ENCODE measurements around the gene TRIM47.

GRCh38 chr17:75875940-75876189 is 2.5 kb downstream of the TRIM47 start:
- no peak for TF ChIP-seq CTCF (conservative IDR thresholded peaks at IDR 0.05; ENCODE audit: low read depth in 2 of 2)
- TF ChIP-seq EZH2 (IDR thresholded peaks at IDR 0.05; ENCODE audit: low read depth, unreplicated experiment) = no peak
- TF ChIP-seq REST (IDR thresholded peaks at IDR 0.05; ENCODE audit: unreplicated experiment) = no peak
- TF ChIP-seq POLR2AphosphoS5 (IDR thresholded peaks at IDR 0.05; ENCODE audit: low read depth) = no peak
- TF ChIP-seq JUNB (IDR thresholded peaks at IDR 0.05; ENCODE audit: unreplicated experiment) = no peak
- no peak for TF ChIP-seq STAT1 (IDR thresholded peaks at IDR 0.05; ENCODE audit: unreplicated experiment)

Measured in GM23338 (cell line).